Measurements from ENCODE around the gene TAS1R1. TPM values are rescaled to one million over a fixed set of nuclear protein-coding genes. Genes with fewer than 3 reads are reported as not detected.

Gene TAS1R1
- polyA plus RNA-seq, 1 donor (not counting 4 experiments of a cell fraction or from before 2014, with no cell fraction given): not detected

- Histone ChIP-seq H3K4me2 (ENCODE audit: control insufficient read depth, extremely low read depth, insufficient read depth, low read depth, low read length) (no peak overlapping the region), H4K20me1 (ENCODE audit: control insufficient read depth, extremely low read depth, insufficient read depth, low read length) (peaks cover 2% of the 10 kb centered on the region), H3K9me3 (ENCODE audit: control insufficient read depth, low read depth, low read length) (no peaks in the 10 kb centered on the region), H3K27ac (ENCODE audit: control insufficient read depth, insufficient read depth, low read length) (no peak overlapping the region), H3K4me1 (ENCODE audit: control insufficient read depth, extremely low read depth, insufficient read depth, low read length) (no peaks in the 10 kb centered on the region), H2AFZ (ENCODE audit: control insufficient read depth, low read length) (no peak overlapping the region), H3K27me3 (ENCODE audit: control insufficient read depth, extremely low read depth, insufficient read depth, low read length) (no peaks in the 10 kb centered on the region), H3K9ac (ENCODE audit: control insufficient read depth, extremely low read depth, insufficient read depth, low read length) (no peak overlapping the region), H3K79me2 (ENCODE audit: control insufficient read depth, insufficient read depth, low read length) (peaks cover 41% of the 10 kb centered on the region), H3K4me3 (ENCODE audit: control insufficient read depth in 2 of 3, extremely low read depth in 1 of 3, insufficient read depth in 2 of 3, low read depth in 1 of 3, low read length in 3 of 3) (no peak overlapping the region), H3K36me3 (ENCODE audit: control insufficient read depth in 2 of 2, extremely low read depth in 1 of 2, insufficient read depth in 2 of 2, low read length in 2 of 2) (peaks cover 24 to 26% of the 10 kb centered on the region in 2 experiments), H3K9me1 (ENCODE audit: control insufficient read depth, extremely low read depth, insufficient read depth, low read length) (no peaks in the 10 kb centered on the region)
- no peak for TF ChIP-seq EZH2 (IDR thresholded peaks at IDR 0.05; ENCODE audit: low read length)
- TF ChIP-seq, protein P1, sequence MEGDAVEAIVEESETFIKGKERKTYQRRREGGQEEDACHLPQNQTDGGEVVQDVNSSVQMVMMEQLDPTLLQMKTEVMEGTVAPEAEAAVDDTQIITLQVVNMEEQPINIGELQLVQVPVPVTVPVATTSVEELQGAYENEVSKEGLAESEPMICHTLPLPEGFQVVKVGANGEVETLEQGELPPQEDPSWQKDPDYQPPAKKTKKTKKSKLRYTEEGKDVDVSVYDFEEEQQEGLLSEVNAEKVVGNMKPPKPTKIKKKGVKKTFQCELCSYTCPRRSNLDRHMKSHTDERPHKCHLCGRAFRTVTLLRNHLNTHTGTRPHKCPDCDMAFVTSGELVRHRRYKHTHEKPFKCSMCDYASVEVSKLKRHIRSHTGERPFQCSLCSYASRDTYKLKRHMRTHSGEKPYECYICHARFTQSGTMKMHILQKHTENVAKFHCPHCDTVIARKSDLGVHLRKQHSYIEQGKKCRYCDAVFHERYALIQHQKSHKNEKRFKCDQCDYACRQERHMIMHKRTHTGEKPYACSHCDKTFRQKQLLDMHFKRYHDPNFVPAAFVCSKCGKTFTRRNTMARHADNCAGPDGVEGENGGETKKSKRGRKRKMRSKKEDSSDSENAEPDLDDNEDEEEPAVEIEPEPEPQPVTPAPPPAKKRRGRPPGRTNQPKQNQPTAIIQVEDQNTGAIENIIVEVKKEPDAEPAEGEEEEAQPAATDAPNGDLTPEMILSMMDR (optimal IDR thresholded peaks at IDR 0.05 in 1 of 3, IDR thresholded peaks at IDR 0.05 in 1 of 3, conservative IDR thresholded peaks at IDR 0.05 in 1 of 3; ENCODE audit: extremely low read depth in 1 of 3, insufficient read depth in 2 of 3, low read length in 3 of 3): no peak
- DNase-seq (ENCODE audit: low read depth, low spot score) (no peak), FAIRE-seq (no peak)
- dilution Hi-C loops (cut with MboI; ENCODE audit: extremely low pct_ligation_motif_present, low sequenced_read_pairs): no loop called here
These were observed 63.9 kb downstream of the TAS1R1 start for GRCh38 chr1:6619045-6619444.

GRCh38 chr1:6621429-6622391 lies 66.6 kb downstream of the TAS1R1 start:
- no peaks in the 10 kb centered on the region for H3K9me1 ChIP-seq (ENCODE audit: control insufficient read depth, extremely low read depth, insufficient read depth, low read length)
- no peak overlapping the region for H2AFZ ChIP-seq (ENCODE audit: control insufficient read depth, low read length)
- peaks cover 34% of the 10 kb centered on the region for H3K79me2 ChIP-seq (ENCODE audit: control insufficient read depth, insufficient read depth, low read length)
- H3K9ac ChIP-seq (ENCODE audit: control insufficient read depth, extremely low read depth, insufficient read depth, low read length): no peak overlapping the region
- no peaks in the 10 kb centered on the region for H3K9me3 ChIP-seq (ENCODE audit: control insufficient read depth, low read depth, low read length)
- FAIRE-seq: no peak
- dilution Hi-C loops (cut with MboI; ENCODE audit: extremely low pct_ligation_motif_present, low sequenced_read_pairs): no loop called here
- H3K36me3 ChIP-seq (ENCODE audit: control insufficient read depth in 2 of 2, extremely low read depth in 1 of 2, insufficient read depth in 2 of 2, low read length in 2 of 2): peaks cover 21 to 26% of the 10 kb centered on the region in 2 experiments
- peaks cover 11% of the 10 kb centered on the region for H3K4me1 ChIP-seq (ENCODE audit: control insufficient read depth, extremely low read depth, insufficient read depth, low read length)
- DNase-seq (ENCODE audit: low read depth, low spot score): no peak
- H3K4me3 ChIP-seq (ENCODE audit: control insufficient read depth in 2 of 3, extremely low read depth in 1 of 3, insufficient read depth in 2 of 3, low read depth in 1 of 3, low read length in 3 of 3): no peak overlapping the region
- TF ChIP-seq, protein P1 (optimal IDR thresholded peaks at IDR 0.05 in 1 of 3, IDR thresholded peaks at IDR 0.05 in 1 of 3, conservative IDR thresholded peaks at IDR 0.05 in 1 of 3; ENCODE audit: extremely low read depth in 1 of 3, insufficient read depth in 2 of 3, low read length in 3 of 3): no peak
- no peak for TF ChIP-seq EZH2 (IDR thresholded peaks at IDR 0.05; ENCODE audit: low read length)
- H4K20me1 ChIP-seq (ENCODE audit: control insufficient read depth, extremely low read depth, insufficient read depth, low read length): peaks cover 2% of the 10 kb centered on the region
- H3K4me2 ChIP-seq (ENCODE audit: control insufficient read depth, extremely low read depth, insufficient read depth, low read depth, low read length): no peak overlapping the region
- no peaks in the 10 kb centered on the region for H3K27me3 ChIP-seq (ENCODE audit: control insufficient read depth, extremely low read depth, insufficient read depth, low read length)
- H3K27ac ChIP-seq (ENCODE audit: control insufficient read depth, insufficient read depth, low read length): no peak overlapping the region
